Measurements from ENCODE around the gene FOXA3. TPM values are rescaled to one million over a fixed set of nuclear protein-coding genes. Genes with fewer than 3 reads are reported as not detected.

FOXA3 gene
- polyA plus RNA-seq, 2 of the 4 experiments (the other 2 are of a cell fraction) = 1.6 to 5.3 TPM

DNA sequence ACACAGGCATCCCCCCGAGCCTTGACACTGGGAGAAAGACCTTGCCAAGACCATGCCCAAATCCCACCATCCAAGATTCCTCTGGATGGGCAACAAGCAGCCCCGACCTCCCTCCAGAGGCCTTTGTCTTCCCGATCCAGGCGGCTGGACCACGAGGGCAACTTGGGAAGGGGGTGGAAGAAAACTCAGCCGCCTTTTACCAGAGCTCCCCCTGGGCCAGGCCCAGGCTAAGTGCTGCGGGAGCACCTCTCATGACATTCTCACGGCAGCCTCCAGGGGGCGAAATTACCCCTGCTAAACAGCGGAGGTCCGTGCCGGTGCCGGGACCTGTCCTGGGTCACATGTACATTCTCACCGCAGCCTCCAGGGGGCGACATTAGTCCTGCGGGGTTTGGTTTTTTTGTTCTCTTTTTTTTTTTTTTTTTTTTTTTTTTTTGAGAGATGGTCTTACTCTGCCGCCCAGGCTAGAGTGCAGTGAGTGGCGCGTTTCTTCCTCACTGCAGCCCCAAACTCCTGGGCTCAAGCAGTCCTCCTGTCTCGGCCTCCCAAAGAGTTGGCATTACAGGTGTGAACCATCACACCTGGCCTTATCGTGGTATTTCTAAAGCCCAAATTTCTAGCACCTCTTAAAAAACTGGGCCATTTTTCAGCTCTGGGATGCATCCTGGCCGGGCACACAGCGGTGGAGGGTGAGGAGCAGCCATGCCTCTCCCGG is 47.0 kb upstream of the FOXA3 start:
- DNase-seq (ENCODE audit: low read depth in 1 of 2, low spot score in 1 of 2) = peak; percentile 96 to 100
- peak overlapping the region in 1 of 2 experiments; percentile 61; a peak in 3 of 6 replicates for H3K27ac ChIP-seq
- ChIA-PET CTCF (interaction anchor here (0.5 to 74.3 kb wide), 65 partner anchors 9 to 812 kb away, joined by 3 to 2204 read pairs (median 4); partner anchors contain the start of genes CCDC61, DMPK, DMWD and FOXA3), POLR2A (interaction anchor here (0.8 to 1.4 kb wide), 7 partner anchors 10 to 69 kb away, joined by 3 to 8 read pairs (median 4); partner anchors contain the start of gene IRF2BP1)
- H3K4me1 ChIP-seq = peaks cover 10% of the 10 kb centered on the region; the same call in 1 of the 3 replicates
- no peak overlapping the region for H3K4me3 ChIP-seq
- peak; percentile 63 to 93 for ATAC-seq
- WGBS (ENCODE audit: missing lambda C conversion rate) = 14% methylated on average over 24 of the region's 24 CpGs
- H3K9me3 ChIP-seq = no peaks in the 10 kb centered on the region
- peak; percentile 65 for FAIRE-seq
- no peak overlapping the region for H3K4me2 ChIP-seq
- TF ChIP-seq CHD4 (IDR thresholded peaks at IDR 0.05; ENCODE audit: borderline replicate concordance) (no peak), RARB (CRISPR knock-in tag; IDR thresholded peaks at IDR 0.05) (no peak), GATA3 (IDR thresholded peaks at IDR 0.05; ENCODE audit: borderline replicate concordance) (peak; percentile 21; the same call in 1 of the 2 replicates), ZC3H11A (IDR thresholded peaks at IDR 0.05) (no peak), KDM1A (IDR thresholded peaks at IDR 0.05; ENCODE audit: low read depth) (no peak), POLR2AphosphoS2 (conservative IDR thresholded peaks at IDR 0.05; ENCODE audit: low read length) (no peak), FOSL2 (IDR thresholded peaks at IDR 0.05) (no peak), FOSL2 (CRISPR knock-in tag; IDR thresholded peaks at IDR 0.05) (no peak), FOXS1 (CRISPR knock-in tag; IDR thresholded peaks at IDR 0.05) (no peak), CBX8 (IDR thresholded peaks at IDR 0.05) (no peak), EP300 (IDR thresholded peaks at IDR 0.05) (no peak), HOXB13 (CRISPR knock-in tag; IDR thresholded peaks at IDR 0.05; ENCODE audit: low read depth) (no peak), SMC3 (IDR thresholded peaks at IDR 0.05) (peak; percentile 82), ZNF302 (CRISPR knock-in tag; IDR thresholded peaks at IDR 0.05) (no peak), CHD2 (IDR thresholded peaks at IDR 0.05; ENCODE audit: low read length, partially characterized antibody) (no peak), PHF8 (IDR thresholded peaks at IDR 0.05; ENCODE audit: borderline replicate concordance, low read depth) (no peak), RNF2 (IDR thresholded peaks at IDR 0.05; ENCODE audit: borderline replicate concordance, low read depth) (no peak), MYC (IDR thresholded peaks at IDR 0.05; ENCODE audit: borderline replicate concordance, low read length) (peak; percentile 92; the same call in 1 of the 2 replicates), TFCP2L1 (CRISPR knock-in tag; IDR thresholded peaks at IDR 0.05) (no peak), CEBPB (IDR thresholded peaks at IDR 0.05) (no peak), MAFK (IDR thresholded peaks at IDR 0.05; ENCODE audit: partially characterized antibody) (no peak), MAZ (IDR thresholded peaks at IDR 0.05; ENCODE audit: borderline replicate concordance, low read depth, low read length) (no peak), KDM5A (IDR thresholded peaks at IDR 0.05) (no peak), TP53 (CRISPR knock-in tag; IDR thresholded peaks at IDR 0.05) (0 out of 2 replicates have a peak, but pooled peaks have one; percentile 44), HOXA7 (CRISPR knock-in tag; IDR thresholded peaks at IDR 0.05) (no peak), FOSB (CRISPR knock-in tag; IDR thresholded peaks at IDR 0.05) (no peak), RAD21 (conservative IDR thresholded peaks at IDR 0.05 in 1 of 2, IDR thresholded peaks at IDR 0.05 in 1 of 2) (peak; percentile 80 to 85), NPAS2 (CRISPR knock-in tag; IDR thresholded peaks at IDR 0.05; ENCODE audit: borderline replicate concordance) (no peak), HEYL (CRISPR knock-in tag; IDR thresholded peaks at IDR 0.05) (no peak), JUN (IDR thresholded peaks at IDR 0.05) (no peak; a peak in 1 of 5 replicates), CBX2 (IDR thresholded peaks at IDR 0.05; ENCODE audit: borderline replicate concordance, low read depth) (no peak), NR3C1 (IDR thresholded peaks at IDR 0.05) (no peak), RCOR1 (IDR thresholded peaks at IDR 0.05; ENCODE audit: low read depth, low read length) (no peak), ZFP36 (IDR thresholded peaks at IDR 0.05; ENCODE audit: borderline replicate concordance, partially characterized antibody) (no peak)
- TF ChIP-seq, protein P1, sequence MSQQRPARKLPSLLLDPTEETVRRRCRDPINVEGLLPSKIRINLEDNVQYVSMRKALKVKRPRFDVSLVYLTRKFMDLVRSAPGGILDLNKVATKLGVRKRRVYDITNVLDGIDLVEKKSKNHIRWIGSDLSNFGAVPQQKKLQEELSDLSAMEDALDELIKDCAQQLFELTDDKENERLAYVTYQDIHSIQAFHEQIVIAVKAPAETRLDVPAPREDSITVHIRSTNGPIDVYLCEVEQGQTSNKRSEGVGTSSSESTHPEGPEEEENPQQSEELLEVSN (IDR thresholded peaks at IDR 0.05; ENCODE audit: borderline replicate concordance, low read depth) = 0 out of 2 replicates have a peak, but pooled peaks have one; percentile 20
- TF ChIP-seq, protein P2, sequence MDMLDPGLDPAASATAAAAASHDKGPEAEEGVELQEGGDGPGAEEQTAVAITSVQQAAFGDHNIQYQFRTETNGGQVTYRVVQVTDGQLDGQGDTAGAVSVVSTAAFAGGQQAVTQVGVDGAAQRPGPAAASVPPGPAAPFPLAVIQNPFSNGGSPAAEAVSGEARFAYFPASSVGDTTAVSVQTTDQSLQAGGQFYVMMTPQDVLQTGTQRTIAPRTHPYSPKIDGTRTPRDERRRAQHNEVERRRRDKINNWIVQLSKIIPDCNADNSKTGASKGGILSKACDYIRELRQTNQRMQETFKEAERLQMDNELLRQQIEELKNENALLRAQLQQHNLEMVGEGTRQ (IDR thresholded peaks at IDR 0.05) = peak; percentile 76
- TF ChIP-seq, protein P3, sequence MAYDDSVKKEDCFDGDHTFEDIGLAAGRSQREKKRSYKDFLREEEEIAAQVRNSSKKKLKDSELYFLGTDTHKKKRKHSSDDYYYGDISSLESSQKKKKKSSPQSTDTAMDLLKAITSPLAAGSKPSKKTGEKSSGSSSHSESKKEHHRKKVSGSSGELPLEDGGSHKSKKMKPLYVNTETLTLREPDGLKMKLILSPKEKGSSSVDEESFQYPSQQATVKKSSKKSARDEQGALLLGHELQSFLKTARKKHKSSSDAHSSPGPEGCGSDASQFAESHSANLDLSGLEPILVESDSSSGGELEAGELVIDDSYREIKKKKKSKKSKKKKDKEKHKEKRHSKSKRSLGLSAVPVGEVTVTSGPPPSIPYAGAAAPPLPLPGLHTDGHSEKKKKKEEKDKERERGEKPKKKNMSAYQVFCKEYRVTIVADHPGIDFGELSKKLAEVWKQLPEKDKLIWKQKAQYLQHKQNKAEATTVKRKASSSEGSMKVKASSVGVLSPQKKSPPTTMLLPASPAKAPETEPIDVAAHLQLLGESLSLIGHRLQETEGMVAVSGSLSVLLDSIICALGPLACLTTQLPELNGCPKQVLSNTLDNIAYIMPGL (CRISPR knock-in tag; IDR thresholded peaks at IDR 0.05; ENCODE audit: borderline replicate concordance) = no peak
- TF ChIP-seq, protein P4, sequence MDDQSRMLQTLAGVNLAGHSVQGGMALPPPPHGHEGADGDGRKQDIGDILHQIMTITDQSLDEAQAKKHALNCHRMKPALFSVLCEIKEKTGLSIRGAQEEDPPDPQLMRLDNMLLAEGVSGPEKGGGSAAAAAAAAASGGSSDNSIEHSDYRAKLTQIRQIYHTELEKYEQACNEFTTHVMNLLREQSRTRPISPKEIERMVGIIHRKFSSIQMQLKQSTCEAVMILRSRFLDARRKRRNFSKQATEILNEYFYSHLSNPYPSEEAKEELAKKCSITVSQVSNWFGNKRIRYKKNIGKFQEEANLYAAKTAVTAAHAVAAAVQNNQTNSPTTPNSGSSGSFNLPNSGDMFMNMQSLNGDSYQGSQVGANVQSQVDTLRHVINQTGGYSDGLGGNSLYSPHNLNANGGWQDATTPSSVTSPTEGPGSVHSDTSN (IDR thresholded peaks at IDR 0.05) = no peak
- TF ChIP-seq, protein P5, sequence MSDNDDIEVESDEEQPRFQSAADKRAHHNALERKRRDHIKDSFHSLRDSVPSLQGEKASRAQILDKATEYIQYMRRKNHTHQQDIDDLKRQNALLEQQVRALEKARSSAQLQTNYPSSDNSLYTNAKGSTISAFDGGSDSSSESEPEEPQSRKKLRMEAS (IDR thresholded peaks at IDR 0.05) = peak; percentile 89
